Transverse colon (tissue), 3 donors: Measurements from ENCODE around the gene OBSCN.

Experiments
- CTCF ChIP-seq, 5 experiments: fragments of 200-600 bp in 3 of 5; fragments of 450-650 bp in 2 of 5; sonication (generic) in 3 of 5; IDR thresholded peaks; 1 replicate in 2 of 5; 2 replicates in 3 of 5; pipeline ENCODE4 v1.5.1; 2016 to 2017; ENCODE audit warnings: antibody characterized with exemption in 5 of 5, inconsistent platforms in 3 of 5, mild to moderate bottlenecking in 2 of 5, moderate library complexity in 1 of 5
- EP300 ChIP-seq: sonication (generic); formaldehyde crosslinking; IDR thresholded peaks from one replicate; pipeline ENCODE4 v1.6.1; 2017; ENCODE audit warnings: antibody characterized with exemption, low read depth

GRCh38 chr1:228214921-228215662, 7.2 kb downstream of the OBSCN start:
- TF ChIP-seq CTCF (IDR thresholded peaks at IDR 0.05) (no peak), EP300 (no peak)
